Ureter (tissue), 1 donor: Measurements from ENCODE around the gene LYST. TPM values are rescaled to one million over a fixed set of nuclear protein-coding genes. Genes with fewer than 3 reads are reported as not detected.
"Not testable (repeated sequence)": the region's sequence is repeated elsewhere in the genome, so short reads cannot be mapped to it uniquely, and the experiment has no call there.

ENCODE experiments used
- DNase-seq: peaks from one replicate; pipeline ENCODE4 v3.0.0-alpha.2; 2020; ENCODE audit warnings: low spot score
- total RNA-seq: library from RNA; stranded (reverse); gene quantifications from one replicate; pipeline ENCODE4 v1.2.4, GENCODE V29; 2023
- donor health status: DM: yes; HTN: yes; CAD: no.

The LYST gene
- total RNA-seq, 1 donor from 2014 or later = 66.1 TPM

DNA sequence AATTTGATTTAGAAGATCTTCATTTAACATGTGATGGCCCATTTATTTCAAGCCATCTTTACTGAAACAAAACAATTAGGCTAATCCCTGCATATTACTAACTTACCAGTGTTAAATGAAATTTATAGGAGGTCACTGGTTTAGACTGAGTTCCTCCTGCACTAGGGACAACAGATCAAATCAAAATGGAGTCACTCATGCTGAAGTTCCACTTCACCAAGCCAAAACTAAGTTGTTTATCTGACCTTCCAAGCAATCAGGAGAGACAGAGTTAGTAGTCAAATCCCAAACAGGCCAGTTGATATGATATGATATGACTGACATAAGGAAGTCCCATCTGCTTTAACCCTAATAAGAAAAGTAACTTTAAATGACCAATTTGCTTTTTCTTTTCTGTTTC, 4.8 kb downstream of the LYST start:
- DNase-seq = no peak

- no peak for DNase-seq
These were observed 5.9 kb downstream of the LYST start for GRCh38 chr1:235860829-235861228.

DNA sequence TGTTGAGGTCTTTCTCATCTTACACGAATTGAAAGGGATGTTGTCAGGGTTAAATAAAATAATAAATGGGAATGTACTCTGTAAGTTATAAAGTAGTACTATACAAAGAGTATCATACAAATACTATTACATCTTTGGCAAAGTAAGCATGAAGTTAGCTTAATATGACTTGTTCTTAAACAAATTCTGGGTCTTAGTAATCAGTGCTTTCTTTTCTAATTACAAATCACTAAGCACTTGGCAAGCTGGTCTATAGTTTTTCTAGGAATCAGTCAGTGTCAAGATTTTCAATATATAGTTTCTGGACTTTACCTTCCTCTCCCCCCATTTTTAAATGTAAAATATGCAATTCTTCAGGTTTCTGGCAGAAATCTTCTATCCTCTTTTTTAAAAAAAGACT, 6.9 kb downstream of the LYST start:
- no peak for DNase-seq

GRCh38 chr1:235858766-235859165, 7.9 kb downstream of the LYST start:
- no peak for DNase-seq

- no peak for DNase-seq
These were observed 8.9 kb downstream of the LYST start for GRCh38 chr1:235857756-235858155.

GRCh38 chr1:235855811-235856429, 10.8 kb downstream of the LYST start:
- DNase-seq = no peak

DNA sequence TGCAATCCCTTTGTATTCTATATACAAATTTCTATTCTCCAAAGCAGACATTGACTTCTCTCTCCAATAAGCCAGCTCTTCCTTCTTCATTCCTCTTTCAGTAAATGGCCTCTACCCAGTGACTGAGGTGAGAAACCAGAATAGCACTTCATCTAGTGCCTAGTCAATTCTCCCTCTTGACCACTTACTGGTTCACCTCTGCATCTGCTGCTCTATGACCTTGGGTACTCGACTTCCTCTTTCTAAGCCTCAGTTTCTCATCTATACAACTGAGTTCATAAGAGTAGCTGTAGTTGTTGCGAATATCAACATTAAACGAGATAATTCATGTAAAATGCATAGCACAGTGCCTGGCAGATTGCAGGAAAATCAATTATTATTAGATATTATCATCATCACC, 12.4 kb downstream of the LYST start:
- DNase-seq = no peak

DNA sequence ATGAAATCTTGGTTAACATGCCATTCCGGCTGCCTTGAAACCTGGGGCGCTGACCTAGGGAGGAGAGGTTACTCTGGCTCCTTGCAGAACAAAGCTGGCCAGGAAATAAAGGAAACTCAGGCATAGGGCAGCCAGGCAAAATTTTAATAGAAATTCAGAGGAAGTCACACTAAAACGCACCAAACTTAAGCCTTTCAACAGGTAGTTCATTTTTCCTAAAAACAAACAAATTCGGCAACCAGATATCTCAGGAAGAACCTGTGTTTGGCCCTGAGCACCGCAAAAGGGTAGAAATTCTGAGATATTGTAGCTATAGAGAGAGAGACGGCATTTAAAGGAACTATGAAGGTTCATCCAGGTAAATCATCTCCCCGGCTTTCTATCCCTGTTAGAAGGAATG, 13.1 kb downstream of the LYST start:
- no peak for DNase-seq

GRCh38 chr1:235852887-235853286, 13.8 kb downstream of the LYST start:
- no peak for DNase-seq

GRCh38 chr1:235851939-235852338, 14.8 kb downstream of the LYST start:
- no peak for DNase-seq

GRCh38 chr1:235848251-235848650, 18.5 kb downstream of the LYST start:
- DNase-seq = not testable (repeated sequence)

GRCh38 chr1:235845656-235846107, 21.0 kb downstream of the LYST start:
- DNase-seq = not testable (repeated sequence)

- DNase-seq = no peak
These were observed 21.9 kb downstream of the LYST start for GRCh38 chr1:235844776-235845175.

GRCh38 chr1:235843461-235843961, 23.2 kb downstream of the LYST start:
- DNase-seq = no peak

DNA sequence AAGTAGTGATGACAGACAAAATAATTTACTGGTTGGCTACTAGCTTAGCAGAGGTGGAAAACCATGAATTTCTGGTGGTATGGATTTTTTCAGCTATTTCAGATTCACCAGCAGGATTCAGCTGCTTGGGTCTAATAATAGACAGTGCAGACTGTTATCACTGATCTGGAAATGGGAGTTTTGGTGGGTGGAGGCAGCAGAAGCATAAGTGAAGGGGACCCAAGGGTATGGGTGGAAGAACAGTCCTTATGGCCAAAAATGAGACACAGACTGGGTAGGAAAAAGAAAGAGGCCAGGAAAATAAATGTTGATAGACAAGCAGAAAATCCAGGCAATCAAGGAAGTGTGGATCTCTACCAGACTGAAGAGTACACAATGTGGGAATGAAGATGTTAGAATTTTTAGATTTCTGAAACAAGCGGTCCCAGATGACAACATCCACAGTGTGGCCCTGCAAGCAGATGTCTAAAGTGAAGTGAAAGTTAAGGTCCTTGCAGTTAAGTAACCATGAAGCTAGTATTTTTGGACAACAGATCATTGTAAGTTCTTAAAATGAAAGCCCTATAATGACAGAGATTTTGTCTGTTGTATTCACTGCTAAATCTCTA, 24.7 kb downstream of the LYST start:
- no peak for DNase-seq

DNA sequence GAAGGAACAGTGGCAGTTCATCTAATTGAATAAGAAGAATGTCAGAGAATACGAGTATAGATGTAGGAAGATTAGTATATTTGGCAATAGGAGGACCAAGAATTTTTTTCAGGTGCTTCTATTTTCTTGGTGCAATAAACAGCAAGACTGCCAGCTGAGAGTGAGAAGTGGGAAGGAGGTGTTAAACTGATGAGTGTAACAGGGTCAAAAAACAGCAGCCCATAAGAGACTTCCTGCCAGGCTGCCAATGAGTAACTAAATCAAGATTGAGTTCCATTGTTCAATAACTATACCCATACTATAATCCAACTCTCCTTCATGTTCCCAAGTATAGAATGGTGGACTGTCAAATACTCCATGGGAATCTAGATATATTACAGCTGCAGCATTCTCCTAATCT, 28.7 kb downstream of the LYST start:
- DNase-seq = no peak

GRCh38 chr1:235835226-235835625, 31.5 kb downstream of the LYST start:
- peak; percentile 58 for DNase-seq

DNA sequence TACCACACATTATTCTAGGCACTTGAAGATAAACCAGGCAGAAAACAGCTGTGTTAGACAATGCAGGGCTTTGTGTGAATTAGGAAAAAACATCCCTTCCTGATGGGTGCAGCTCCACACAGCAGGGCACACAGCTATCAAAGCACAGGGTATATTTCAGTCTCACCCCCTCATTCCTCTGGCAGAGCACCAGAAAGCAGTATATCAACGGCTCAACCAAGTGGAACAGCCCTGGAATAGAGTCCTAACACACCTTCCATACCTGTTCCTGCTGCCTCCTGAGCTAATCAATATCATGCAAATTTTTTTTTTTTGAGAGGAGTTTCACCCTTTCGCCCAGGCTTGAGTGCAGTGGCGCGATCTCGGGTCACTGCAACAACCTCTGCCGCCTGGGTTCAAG, 32.1 kb downstream of the LYST start:
- DNase-seq = no peak

- DNase-seq = no peak
These were observed 34.7 kb downstream of the LYST start for GRCh38 chr1:235832011-235832410.

GRCh38 chr1:235831148-235831547, 35.6 kb downstream of the LYST start:
- DNase-seq = no peak

DNA sequence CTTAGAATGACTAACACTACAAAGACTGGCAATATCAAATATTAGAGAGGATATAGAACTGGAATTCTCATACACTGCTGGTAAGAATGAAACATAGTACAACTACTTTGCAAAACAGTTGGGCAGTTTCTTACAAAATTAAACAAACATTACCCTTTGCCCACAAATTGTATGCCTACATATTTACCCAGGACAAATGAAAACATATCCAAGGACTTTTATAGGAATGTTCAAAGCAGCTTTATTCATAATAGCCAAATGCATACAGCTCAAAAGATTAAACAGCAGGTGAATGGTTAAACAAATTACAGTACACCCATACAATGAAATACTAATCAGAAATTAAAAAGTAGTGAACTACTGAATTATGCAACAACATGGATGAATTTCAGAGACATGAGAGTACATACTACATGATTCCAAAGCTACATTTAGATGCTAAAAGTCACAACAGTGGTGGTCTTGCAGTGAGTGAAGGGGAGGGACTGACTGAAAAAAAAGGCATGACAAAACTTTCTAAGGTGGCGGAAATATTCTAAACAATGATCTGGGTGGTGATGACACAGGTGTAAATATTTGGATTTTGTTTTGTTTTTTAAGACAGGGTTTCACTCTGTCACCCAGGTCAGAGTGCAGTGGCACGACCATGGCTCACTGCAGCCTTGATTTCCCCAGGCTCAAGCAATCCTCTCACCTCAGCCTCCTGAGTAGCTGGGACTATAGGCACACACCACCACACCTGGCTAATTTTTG, 40.4 kb downstream of the LYST start:
- DNase-seq = no peak

GRCh38 chr1:235825229-235825628, 41.5 kb downstream of the LYST start:
- no peak for DNase-seq

DNA sequence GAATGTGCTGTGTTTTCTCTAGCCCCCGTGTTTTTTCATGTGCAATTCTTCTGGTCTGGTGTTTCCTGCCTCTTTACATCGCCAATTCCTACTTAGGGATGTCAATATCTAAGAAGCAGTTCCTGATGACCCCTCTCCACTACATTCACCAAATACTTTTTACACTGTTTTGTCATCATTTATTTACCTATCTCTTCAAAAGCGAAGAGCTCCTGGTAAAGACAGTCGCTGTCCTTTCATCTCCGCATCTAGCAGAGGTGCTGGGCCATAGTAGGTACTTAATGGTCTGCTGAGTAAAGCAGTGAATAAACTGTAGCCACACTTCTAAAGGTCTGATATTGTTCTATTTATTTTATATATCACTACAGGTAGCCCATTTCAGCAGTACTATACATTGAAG, 43.0 kb downstream of the LYST start:
- DNase-seq = no peak
